ENCODE data around the gene NCL. TPM values are rescaled to one million over a fixed set of nuclear protein-coding genes. Genes with fewer than 3 reads are reported as not detected.
"Not testable (repeated sequence)": the region's sequence is repeated elsewhere in the genome, so short reads cannot be mapped to it uniquely, and the experiment has no call there.

Gene NCL
- total RNA-seq, 2 experiments from 2014 or later: 665 to 686 TPM

DNA sequence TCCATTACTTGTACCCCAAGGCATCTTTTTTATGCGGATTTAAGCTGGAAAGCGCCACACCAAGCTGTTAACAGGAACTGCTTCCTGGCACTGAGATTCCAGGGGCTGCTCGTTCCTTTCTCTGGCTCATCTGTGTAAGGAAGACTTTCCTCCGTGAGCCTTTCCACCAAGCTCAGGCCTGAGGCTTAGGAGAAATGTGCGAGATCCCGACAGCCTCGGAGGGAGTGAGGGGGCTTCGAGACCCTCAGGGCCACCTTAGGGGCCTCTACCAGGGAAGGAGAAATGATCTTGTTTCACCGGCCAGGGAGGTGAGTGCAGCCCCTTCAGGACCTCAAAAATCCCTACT, 51.7 kb downstream of the NCL start:
- DNase-seq: no peak
- ATAC-seq: no peak
- Mint-ChIP-seq H3K4me3 (no peak overlapping the region), H3K27ac (no peak overlapping the region), H3K36me3 (ENCODE audit: low read depth) (peaks cover 5% of the 10 kb centered on the region), H3K9me3 (ENCODE audit: insufficient read depth) (peaks cover 15% of the 10 kb centered on the region), H3K27me3 (ENCODE audit: low read depth) (peaks cover 38% of the 10 kb centered on the region), H3K4me1 (ENCODE audit: low read depth) (peaks cover 4% of the 10 kb centered on the region)
- POLR2A ChIA-PET: interaction anchor here (1.6 kb wide), 1 partner anchor 19 kb away, joined by 4 read pairs; no protein-coding TSS in a partner anchor
- CTCF ChIA-PET: interaction anchor here (1.1 to 5.0 kb wide), 9 partner anchors 9 to 309 kb away, joined by 3 to 26 read pairs (median 4); no protein-coding TSS in a partner anchor

DNA sequence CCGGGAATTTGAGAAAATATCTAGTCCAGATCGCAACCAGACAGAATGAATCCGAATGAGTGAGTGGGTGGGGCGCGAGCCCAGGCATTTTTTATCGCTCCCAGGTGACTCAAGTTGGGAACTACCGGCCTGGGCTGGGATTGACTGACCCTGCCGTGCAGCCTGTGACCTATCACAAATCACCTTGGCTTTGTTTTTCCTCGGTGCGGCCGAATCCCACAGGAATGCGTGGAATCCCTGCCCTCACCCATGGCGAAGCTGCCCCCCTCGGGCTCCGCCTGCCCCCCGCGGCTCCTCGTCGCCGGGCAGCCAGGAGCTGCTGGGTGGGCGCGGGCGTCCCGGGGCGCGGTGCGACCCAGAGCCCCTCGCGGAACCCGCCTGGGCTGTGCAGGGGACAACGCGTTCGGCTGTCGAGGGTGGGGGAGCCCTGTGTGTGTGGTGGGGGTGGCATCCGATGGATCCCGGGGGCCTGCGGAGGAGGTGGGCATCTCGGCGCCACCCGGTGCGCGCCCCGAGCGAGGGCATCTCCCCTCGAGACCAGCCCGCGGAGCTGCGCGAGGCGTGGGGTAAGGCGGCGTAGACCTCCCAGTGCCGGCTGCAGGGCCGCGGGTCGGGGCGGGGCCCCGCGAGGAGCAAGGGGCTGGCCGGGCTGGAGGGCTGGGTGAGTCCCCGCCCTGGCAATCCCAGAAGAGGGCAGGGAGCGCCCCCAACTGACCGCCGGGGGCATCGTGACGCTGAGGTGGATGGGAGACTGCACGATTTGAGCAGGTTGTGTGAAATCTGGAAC, 52.3 kb downstream of the NCL start:
- POLR2A ChIA-PET: no interaction called here
- peaks cover 38% of the 10 kb centered on the region for H3K27me3 Mint-ChIP-seq (ENCODE audit: low read depth)
- no peak overlapping the region for H3K27ac Mint-ChIP-seq
- peak; percentile 99 for ATAC-seq
- H3K36me3 Mint-ChIP-seq (ENCODE audit: low read depth): peaks cover 5% of the 10 kb centered on the region
- CTCF ChIA-PET: interaction anchor here (0.8 to 5.0 kb wide), 14 partner anchors 10 to 308 kb away, joined by 3 to 26 read pairs (median 4); no protein-coding TSS in a partner anchor
- DNase-seq: peak; percentile 80
- peaks cover 6% of the 10 kb centered on the region for H3K4me1 Mint-ChIP-seq (ENCODE audit: low read depth)
- H3K4me3 Mint-ChIP-seq: peak overlapping the region; percentile 54
- H3K9me3 Mint-ChIP-seq (ENCODE audit: insufficient read depth): peaks cover 15% of the 10 kb centered on the region

DNA sequence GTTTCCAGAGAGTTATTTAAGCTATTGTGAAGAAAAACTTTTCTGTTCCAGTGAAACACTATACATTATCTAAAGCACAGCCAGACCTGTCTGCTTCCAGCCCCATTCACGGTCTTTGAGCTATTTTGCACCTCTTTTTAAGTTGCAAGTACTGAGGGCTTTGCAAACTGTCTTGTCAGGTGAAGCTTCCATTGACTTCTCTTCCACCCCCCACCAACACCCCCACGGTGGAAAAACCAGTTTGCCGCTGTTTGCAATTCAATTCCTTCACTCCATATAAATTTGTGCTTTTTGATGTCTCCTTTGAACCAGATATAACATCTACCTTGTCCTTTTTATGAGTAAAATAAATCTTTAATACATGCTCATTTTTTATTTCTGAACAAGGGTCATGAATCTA, 53.0 kb downstream of the NCL start:
- H3K27me3 Mint-ChIP-seq (ENCODE audit: low read depth): peaks cover 38% of the 10 kb centered on the region

DNA sequence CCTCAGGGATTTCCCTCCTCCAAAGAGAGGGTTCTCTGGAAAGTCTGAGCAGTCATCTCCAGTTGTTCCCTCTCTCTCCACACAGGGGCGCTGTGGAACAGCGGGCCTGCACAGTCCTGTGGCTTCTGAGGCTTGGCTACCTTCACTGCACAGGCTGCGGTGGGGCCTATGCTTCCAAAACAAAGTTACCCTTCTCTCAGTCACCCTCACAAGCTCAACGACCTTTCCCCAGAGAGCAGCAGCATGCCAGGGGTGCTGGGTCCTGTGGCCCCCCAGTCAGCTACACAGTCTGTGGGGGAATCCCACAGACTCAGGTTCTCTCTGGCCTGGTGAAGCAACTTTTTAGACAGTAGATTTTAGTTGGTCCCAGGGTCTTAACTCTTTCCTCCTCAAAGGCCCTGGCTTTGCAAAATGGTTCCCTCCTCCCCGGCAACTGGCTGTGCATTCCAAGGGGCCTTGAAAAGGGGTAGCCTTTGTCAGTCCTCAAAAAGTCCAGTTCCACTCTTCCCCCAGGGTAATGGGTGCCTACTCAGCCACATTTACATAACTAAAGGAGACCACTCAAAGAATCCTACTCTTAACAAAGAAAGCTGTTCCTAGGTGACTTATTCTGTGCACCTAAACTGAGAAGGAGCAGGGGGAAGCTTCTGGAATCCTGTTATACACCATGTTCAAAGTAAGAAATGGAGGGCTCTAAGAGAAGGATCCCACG, 53.8 kb downstream of the NCL start:
- Mint-ChIP-seq H3K36me3 (ENCODE audit: low read depth) (peaks cover 5% of the 10 kb centered on the region), H3K27me3 (ENCODE audit: low read depth) (peaks cover 38% of the 10 kb centered on the region), H3K27ac (no peak overlapping the region), H3K4me1 (ENCODE audit: low read depth) (peaks cover 21% of the 10 kb centered on the region), H3K4me3 (no peak overlapping the region), H3K9me3 (ENCODE audit: insufficient read depth) (peaks cover 15% of the 10 kb centered on the region)
- ChIA-PET POLR2A (no interaction called here), CTCF (interaction anchor here (1.1 to 5.0 kb wide), 11 partner anchors 12 to 306 kb away, joined by 3 to 28 read pairs (median 4); no protein-coding TSS in a partner anchor)
- DNase-seq: no peak
- ATAC-seq: no peak

More for the DNA sequence above, 53.0 kb downstream of the NCL start:
- Mint-ChIP-seq H3K4me3 (peak overlapping the region; percentile 54), H3K36me3 (ENCODE audit: low read depth) (peaks cover 5% of the 10 kb centered on the region), H3K27ac (no peak overlapping the region), H3K9me3 (ENCODE audit: insufficient read depth) (peaks cover 15% of the 10 kb centered on the region), H3K4me1 (ENCODE audit: low read depth) (peaks cover 14% of the 10 kb centered on the region)
- ATAC-seq: no peak
- ChIA-PET POLR2A (no interaction called here), CTCF (interaction anchor here (0.8 to 5.0 kb wide), 11 partner anchors 41 to 307 kb away, joined by 3 to 26 read pairs (median 3); no protein-coding TSS in a partner anchor)
- DNase-seq: no peak

DNA sequence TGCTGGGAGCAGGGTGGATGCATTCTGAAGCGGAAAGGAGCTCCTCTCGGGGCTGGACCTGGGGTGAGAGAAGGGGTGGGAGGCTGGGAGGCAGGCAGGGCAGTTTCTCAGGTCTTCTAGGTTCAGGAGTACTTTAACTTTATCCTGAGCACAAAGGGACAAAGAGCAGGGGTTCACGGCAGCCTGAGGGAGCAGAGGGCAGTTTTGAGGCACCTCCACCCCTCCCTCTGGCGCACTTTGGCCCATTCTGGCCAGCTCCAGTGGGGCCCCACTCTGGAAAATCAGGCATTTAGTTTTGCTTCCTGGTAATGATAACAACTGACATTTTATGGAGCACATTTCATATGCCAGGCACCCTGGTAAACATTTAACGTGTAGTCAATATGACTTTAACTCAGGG, 54.5 kb downstream of the NCL start:
- Mint-ChIP-seq H3K27ac (no peak overlapping the region), H3K4me3 (no peak overlapping the region), H3K4me1 (ENCODE audit: low read depth) (peaks cover 24% of the 10 kb centered on the region), H3K27me3 (ENCODE audit: low read depth) (peaks cover 34% of the 10 kb centered on the region), H3K36me3 (ENCODE audit: low read depth) (peaks cover 5% of the 10 kb centered on the region), H3K9me3 (ENCODE audit: insufficient read depth) (peaks cover 15% of the 10 kb centered on the region)
- ATAC-seq: no peak
- POLR2A ChIA-PET: no interaction called here
- no peak for DNase-seq
- CTCF ChIA-PET: interaction anchor here (1.1 to 5.0 kb wide), 5 partner anchors 13 to 306 kb away, joined by 3 to 28 read pairs (median 20); no protein-coding TSS in a partner anchor

DNA sequence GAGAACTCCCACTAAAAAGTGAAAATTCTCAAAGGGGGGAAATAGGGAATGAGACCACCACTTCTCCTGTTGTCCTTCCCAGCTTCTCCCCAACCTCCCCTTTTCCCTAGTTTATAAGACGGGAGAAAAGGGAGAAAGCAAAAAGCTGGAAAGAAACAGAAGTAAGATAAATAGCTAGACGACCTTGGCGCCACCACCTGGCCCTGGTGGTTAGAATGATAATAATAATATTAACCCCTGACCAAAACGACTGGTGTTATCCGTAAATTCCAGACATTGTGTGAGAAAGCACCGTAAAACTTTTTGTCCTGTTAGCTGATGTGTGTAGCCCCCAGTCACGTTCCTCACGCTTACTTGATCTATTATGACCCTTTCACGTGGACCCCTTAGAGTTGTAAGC, 56.0 kb downstream of the NCL start:
- H3K36me3 Mint-ChIP-seq (ENCODE audit: low read depth); ATAC-seq; H3K4me3 Mint-ChIP-seq; DNase-seq; H3K27ac Mint-ChIP-seq: not testable (repeated sequence)
- H3K27me3 Mint-ChIP-seq (ENCODE audit: low read depth): peaks cover 34% of the 10 kb centered on the region
- peaks cover 15% of the 10 kb centered on the region for H3K9me3 Mint-ChIP-seq (ENCODE audit: insufficient read depth)
- peaks cover 24% of the 10 kb centered on the region for H3K4me1 Mint-ChIP-seq (ENCODE audit: low read depth)
- ChIA-PET POLR2A (interaction anchor here (0.9 kb wide), 1 partner anchor 43 kb away, joined by 3 read pairs; no protein-coding TSS in a partner anchor), CTCF (interaction anchor here (1.0 to 5.0 kb wide), 9 partner anchors 9 to 305 kb away, joined by 3 to 28 read pairs (median 7); no protein-coding TSS in a partner anchor)

DNA sequence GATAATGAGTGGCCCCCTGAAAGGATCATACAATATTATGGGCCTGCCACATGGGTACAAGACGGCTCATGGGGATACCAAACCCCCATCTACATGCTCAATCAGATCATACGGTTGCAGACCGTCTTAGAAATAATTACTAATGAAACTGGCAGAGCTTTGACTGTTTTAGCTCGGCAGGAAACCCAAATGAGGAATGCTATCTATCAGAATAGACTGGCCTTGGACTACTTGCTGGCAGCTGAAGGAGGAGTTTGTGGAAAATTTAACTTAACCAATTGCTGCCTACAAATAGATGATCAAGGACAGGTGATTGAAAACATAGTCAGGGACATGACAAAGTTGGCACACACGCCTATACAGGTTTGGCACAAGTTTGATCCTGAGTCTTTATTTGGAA, 56.6 kb downstream of the NCL start:
- POLR2A ChIA-PET: interaction anchor here (0.9 kb wide), 1 partner anchor 44 kb away, joined by 3 read pairs; no protein-coding TSS in a partner anchor
- peaks cover 24% of the 10 kb centered on the region for H3K4me1 Mint-ChIP-seq (ENCODE audit: low read depth)
- ATAC-seq; DNase-seq; H3K27ac Mint-ChIP-seq; H3K36me3 Mint-ChIP-seq (ENCODE audit: low read depth); H3K4me3 Mint-ChIP-seq: not testable (repeated sequence)
- CTCF ChIA-PET: interaction anchor here (1.0 to 5.0 kb wide), 10 partner anchors 8 to 306 kb away, joined by 3 to 28 read pairs (median 8); no protein-coding TSS in a partner anchor
- peaks cover 30% of the 10 kb centered on the region for H3K27me3 Mint-ChIP-seq (ENCODE audit: low read depth)
- H3K9me3 Mint-ChIP-seq (ENCODE audit: insufficient read depth): peaks cover 15% of the 10 kb centered on the region

DNA sequence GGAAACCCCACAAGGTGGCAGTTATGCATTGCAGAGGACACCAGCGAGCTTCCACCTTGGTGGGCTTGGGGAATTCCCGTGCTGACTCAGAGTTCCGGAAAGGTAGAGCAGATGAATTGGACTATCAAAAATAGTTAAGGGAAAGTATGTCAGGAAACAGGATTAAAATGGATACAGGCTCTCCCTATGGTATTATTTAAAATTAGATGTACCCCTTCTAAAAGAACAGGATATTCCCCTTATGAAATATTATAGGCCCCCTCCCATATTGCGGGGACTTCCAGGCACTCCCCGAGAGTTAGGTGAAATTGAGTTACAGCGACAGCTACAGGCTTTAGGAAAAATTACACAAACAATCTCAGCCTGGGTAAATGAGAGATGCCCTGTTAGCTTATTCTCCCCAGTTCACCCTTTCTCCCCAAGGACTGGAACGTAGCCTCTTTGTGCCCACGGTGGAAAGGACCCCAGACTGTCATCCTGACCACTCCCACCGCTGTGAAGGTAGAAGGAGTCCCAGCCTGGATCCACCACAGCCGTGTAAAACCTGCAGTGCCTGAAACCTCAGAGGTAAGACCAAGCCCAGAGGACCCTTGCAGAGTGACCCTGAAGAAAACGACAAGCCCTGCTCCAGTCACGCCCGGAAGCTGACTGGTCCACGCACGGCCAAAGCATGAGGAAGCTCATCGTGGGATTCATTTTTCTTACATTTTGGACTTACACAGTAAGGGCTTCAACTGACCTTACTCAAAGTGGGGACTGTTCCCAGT, 58.5 kb downstream of the NCL start:
- POLR2A ChIA-PET: interaction anchor here (0.6 kb wide), 1 partner anchor 282 kb away, joined by 3 read pairs; no protein-coding TSS in a partner anchor
- peak; percentile 51 for ATAC-seq

DNA sequence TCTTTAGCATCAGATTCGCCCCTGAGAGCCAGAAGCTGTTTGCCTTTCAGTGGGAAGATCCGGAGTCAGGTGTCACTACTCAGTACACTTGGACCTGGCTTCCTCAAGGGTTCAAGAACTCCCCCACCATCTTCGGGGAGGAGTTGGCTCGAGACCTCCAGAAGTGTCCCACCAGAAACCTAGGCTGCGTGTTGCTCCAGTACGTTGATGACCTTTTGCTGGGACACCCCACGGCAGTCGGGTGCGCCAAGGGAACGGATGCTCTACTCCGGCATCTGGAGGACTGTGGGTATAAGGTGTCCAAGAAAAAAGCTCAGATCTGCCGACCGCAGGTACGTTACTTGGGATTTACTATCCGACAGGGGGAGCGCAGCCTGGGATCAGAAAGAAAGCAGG, 60.1 kb downstream of the NCL start:
- POLR2A ChIA-PET; H3K4me3 Mint-ChIP-seq; DNase-seq; H3K9me3 Mint-ChIP-seq (ENCODE audit: insufficient read depth); ATAC-seq; H3K36me3 Mint-ChIP-seq (ENCODE audit: low read depth); H3K27ac Mint-ChIP-seq: not testable (repeated sequence)
- Mint-ChIP-seq H3K4me1 (ENCODE audit: low read depth) (peaks cover 19% of the 10 kb centered on the region), H3K27me3 (ENCODE audit: low read depth) (peaks cover 12% of the 10 kb centered on the region)
- CTCF ChIA-PET: interaction anchor here (1.3 to 4.2 kb wide), 4 partner anchors 11 to 300 kb away, joined by 3 to 26 read pairs (median 10); no protein-coding TSS in a partner anchor

More for the DNA sequence above, 58.5 kb downstream of the NCL start:
- H3K4me3 Mint-ChIP-seq; H3K27ac Mint-ChIP-seq; DNase-seq; H3K9me3 Mint-ChIP-seq (ENCODE audit: insufficient read depth); H3K36me3 Mint-ChIP-seq (ENCODE audit: low read depth): not testable (repeated sequence)
- peaks cover 19% of the 10 kb centered on the region for H3K4me1 Mint-ChIP-seq (ENCODE audit: low read depth)
- H3K27me3 Mint-ChIP-seq (ENCODE audit: low read depth): peaks cover 18% of the 10 kb centered on the region
- CTCF ChIA-PET: interaction anchor here (0.8 to 5.0 kb wide), 16 partner anchors 9 to 581 kb away, joined by 3 to 28 read pairs (median 4); no protein-coding TSS in a partner anchor
